B cell (primary cell): ENCODE data around the gene SAP30L. TPM values are rescaled to one million over a fixed set of nuclear protein-coding genes. Genes with fewer than 3 reads are reported as not detected.

Experiments
- ATAC-seq: fragments of 200-7000 bp; cut with Tn5 transposase; one replicate; pipeline ENCODE4 v1.10.0; 2021; ENCODE audit warnings: low read depth, mild to moderate bottlenecking, moderate number of reproducible peaks, moderate library complexity
- CTCF ChIA-PET: fragments of 350-600 bp; sonication (Branson Sonifier 250); formaldehyde crosslinking; loops from one replicate; lab custom pipeline; 2021; ENCODE audit warnings: antibody characterized with exemption, inconsistent platforms; lab: Charles Lee
- POLR2A ChIA-PET: fragments of 350-600 bp; sonication (Branson Sonifier 250); formaldehyde crosslinking; loops from one replicate; lab custom pipeline; 2021; ENCODE audit warnings: antibody characterized with exemption; lab: Charles Lee
- DNase-seq: peaks from one replicate; pipeline ENCODE4 v3.0.0; 2013
- H2AFZ ChIP-seq: 2 replicates; pipeline ENCODE4 v1.6.1; 2012; ENCODE audit warnings: mild to moderate bottlenecking, low read depth, low read length; ENCODE audit not compliant: insufficient read depth, poor library complexity, severe bottlenecking
- H3K27ac ChIP-seq, 2 donors: 1 replicate in 1 of 2; 2 replicates in 1 of 2; pipeline ENCODE4 v1.5.1; 2012 to 2013; ENCODE audit warnings: low read length in 2 of 2, mild to moderate bottlenecking in 2 of 2, moderate library complexity in 1 of 2
- H3K27me3 ChIP-seq, 4 experiments: fragments of 200-600 bp in 1 of 4; sonication (generic) in 1 of 4; replicated peaks in 1 of 4; 1 replicate in 2 of 4; 2 replicates in 2 of 4; pipeline versions ENCODE4 v1.6.1 to v1.7.0; 2013 to 2016; ENCODE audit warnings: low read length in 3 of 4, mild to moderate bottlenecking in 2 of 4, mixed read lengths in 1 of 4, moderate library complexity in 1 of 4; ENCODE audit not compliant: insufficient read depth in 4 of 4, control insufficient read depth in 3 of 4; ENCODE audit errors: control extremely low read depth in 1 of 4
- H3K36me3 ChIP-seq, 2 experiments: replicated peaks in 1 of 2; 1 replicate in 1 of 2; 2 replicates in 1 of 2; pipeline versions ENCODE4 v1.6.1 to v1.7.1; 2013; ENCODE audit warnings: low read length in 1 of 2; ENCODE audit not compliant: insufficient read depth in 2 of 2, control insufficient read depth in 1 of 2; ENCODE audit errors: control extremely low read depth in 1 of 2, extremely low read depth in 1 of 2
- H3K4me1 ChIP-seq, 2 donors: fragments of 200-600 bp in 1 of 2; sonication (generic) in 1 of 2; 1 replicate in 1 of 2; 2 replicates in 1 of 2; pipeline versions ENCODE4 v1.5.1 to v1.6.1; 2013 to 2017; ENCODE audit warnings: low read length in 2 of 2; ENCODE audit not compliant: control insufficient read depth in 2 of 2, insufficient read depth in 2 of 2
- H3K4me2 ChIP-seq: replicated peaks from 2 replicates; pipeline ENCODE3; 2012; ENCODE audit warnings: mild to moderate bottlenecking, low read depth, low read length; ENCODE audit not compliant: poor library complexity, severe bottlenecking
- H3K4me3 ChIP-seq, 5 experiments: fragments of 200-600 bp in 1 of 5; sonication (generic) in 1 of 5; 1 replicate in 3 of 5; 2 replicates in 2 of 5; pipeline versions ENCODE4 v1.5.1 to v1.7.0; 2011 to 2016; ENCODE audit warnings: low read length in 4 of 5, mild to moderate bottlenecking in 4 of 5, low read depth in 2 of 5, control low read depth in 1 of 5, moderate library complexity in 1 of 5; ENCODE audit not compliant: insufficient read depth in 1 of 5; ENCODE audit errors: control extremely low read depth in 1 of 5, extremely low read depth in 1 of 5
- H3K79me2 ChIP-seq: fragments of 200-600 bp; sonication (generic); one replicate; pipeline ENCODE4 v1.6.0; 2016; ENCODE audit warnings: low read length; ENCODE audit not compliant: control insufficient read depth, insufficient read depth
- H3K9ac ChIP-seq: fragments of 200-600 bp; sonication (generic); 2 replicates; pipeline ENCODE4 v1.6.1; 2017; ENCODE audit warnings: mild to moderate bottlenecking, low read length, moderate library complexity
- H3K9me3 ChIP-seq, 3 donors: one replicate each; pipeline versions ENCODE4 v1.6.1 to v1.7.1; 2013; ENCODE audit warnings: low read length in 2 of 3; ENCODE audit not compliant: control insufficient read depth in 2 of 3, insufficient read depth in 1 of 3; ENCODE audit errors: control extremely low read depth in 1 of 3
- H4K20me1 ChIP-seq: 2 replicates; pipeline ENCODE4 v1.6.0; 2012; ENCODE audit warnings: mild to moderate bottlenecking, low read length; ENCODE audit not compliant: insufficient read depth, control insufficient read depth, poor library complexity, severe bottlenecking
- H3K27ac Mint-ChIP-seq: one replicate; pipeline ENCODE4 v1.8.0; 2021; ENCODE audit warnings: mixed read lengths
- H3K27me3 Mint-ChIP-seq: one replicate; pipeline ENCODE4 v1.8.0; 2021; ENCODE audit warnings: mixed read lengths
- H3K4me1 Mint-ChIP-seq: one replicate; pipeline ENCODE4 v1.8.0; 2021; ENCODE audit warnings: mixed read lengths
- H3K4me3 Mint-ChIP-seq: one replicate; pipeline ENCODE4 v1.8.0; 2021; ENCODE audit warnings: mixed read lengths
- H3K9me3 Mint-ChIP-seq: one replicate; pipeline ENCODE4 v1.8.0; 2022; ENCODE audit warnings: mixed read lengths; ENCODE audit not compliant: insufficient read depth
- EZH2 ChIP-seq: IDR thresholded peaks from 2 replicates; pipeline ENCODE4 v1.6.1; 2012; ENCODE audit warnings: borderline replicate concordance, low read depth, mild to moderate bottlenecking, moderate library complexity, low read length; ENCODE audit not compliant: insufficient read depth, poor library complexity, severe bottlenecking
- whole genome bisulfite sequencing: methylation state at CpG from one replicate; pipeline ENCODE4 v1.1.5; 2013; ENCODE audit warnings: missing lambda C conversion rate; ENCODE audit not compliant: insufficient coverage; 5-methylcytosine and 5-hydroxymethylcytosine counted together
- intact Hi-C: fragments of 100-400 bp; cut with micrococcal nuclease; formaldehyde crosslinking; loops from one replicate; pipeline ENCODE4 v1.10.0; 2022
- polyA plus RNA-seq: library from polyadenylated mRNA; depleted of rRNA; stranded (reverse); fragments of >200 nt; gene quantifications from 2 replicates; pipeline ENCODE4 v1.2.3, GENCODE V29; 2012
- total RNA-seq, 2 donors: library from RNA; stranded (reverse); fragments of 120-200 nt in 1 of 2; gene quantifications; 1 replicate in 1 of 2; 2 replicates in 1 of 2; pipeline versions ENCODE4 v1.2.3 to v1.2.4, GENCODE V29; 2013 to 2022
- TF ChIP-seq, protein P1 (sequence below): fragments of 200-600 bp; IDR thresholded peaks from one replicate; pipeline ENCODE4 v1.8.0; 2022; ENCODE audit warnings: antibody characterized with exemption, mild to moderate bottlenecking

Gene SAP30L
- total and polyA plus RNA-seq, 2 donors (not counting 1 experiment from before 2014, with no cell fraction given): 34.8 to 41.5 TPM

DNA sequence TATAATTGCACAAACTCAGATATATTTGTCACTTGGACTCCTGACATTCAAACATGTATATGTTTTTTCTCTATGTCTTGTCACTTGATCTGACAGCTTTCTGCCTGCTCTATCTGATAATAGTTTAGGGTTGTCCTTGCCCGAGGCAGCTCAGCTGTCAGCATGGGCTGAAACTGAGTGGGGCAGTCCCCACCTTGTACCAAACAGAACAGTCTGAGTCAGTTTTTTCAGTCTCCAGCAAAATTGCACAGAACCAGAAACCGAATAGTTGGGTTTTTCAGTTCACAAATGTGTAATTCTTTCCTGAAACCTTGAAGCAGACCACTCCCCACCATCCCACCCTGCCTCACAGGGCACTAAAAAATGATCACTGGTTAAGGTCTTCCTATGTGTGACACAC, 41.7 kb downstream of the SAP30L start:
- H3K4me1 ChIP-seq: peaks cover 10 to 16% of the 10 kb centered on the region in 2 donors
- no peaks in the 10 kb centered on the region for H4K20me1 ChIP-seq
- H3K4me3 Mint-ChIP-seq: no peak overlapping the region
- no peak overlapping the region for H3K4me3 ChIP-seq
- POLR2A ChIA-PET: no interaction called here
- H3K9me3 ChIP-seq: peaks cover 0 to 20% (median 9%) of the 10 kb centered on the region in 3 donors
- no peak for ATAC-seq
- H3K36me3 ChIP-seq: no peaks in the 10 kb centered on the region
- no peaks in the 10 kb centered on the region for H3K9me3 Mint-ChIP-seq
- H3K27ac ChIP-seq: no peak overlapping the region
- H3K9ac ChIP-seq: no peak overlapping the region
- no peak overlapping the region for H2AFZ ChIP-seq
- H3K4me1 Mint-ChIP-seq: peaks cover 13% of the 10 kb centered on the region
- peaks cover 72% of the 10 kb centered on the region for H3K27me3 Mint-ChIP-seq
- DNase-seq: no peak
- intact Hi-C loops: loop anchor here (2.0 kb wide), 1 partner anchor 15 kb away; no protein-coding TSS in a partner anchor
- no peak overlapping the region for H3K4me2 ChIP-seq
- CTCF ChIA-PET: interaction anchor here (1.2 kb wide), 1 partner anchor 18 kb away, joined by 3 read pairs; no protein-coding TSS in a partner anchor
- TF ChIP-seq, protein P1, sequence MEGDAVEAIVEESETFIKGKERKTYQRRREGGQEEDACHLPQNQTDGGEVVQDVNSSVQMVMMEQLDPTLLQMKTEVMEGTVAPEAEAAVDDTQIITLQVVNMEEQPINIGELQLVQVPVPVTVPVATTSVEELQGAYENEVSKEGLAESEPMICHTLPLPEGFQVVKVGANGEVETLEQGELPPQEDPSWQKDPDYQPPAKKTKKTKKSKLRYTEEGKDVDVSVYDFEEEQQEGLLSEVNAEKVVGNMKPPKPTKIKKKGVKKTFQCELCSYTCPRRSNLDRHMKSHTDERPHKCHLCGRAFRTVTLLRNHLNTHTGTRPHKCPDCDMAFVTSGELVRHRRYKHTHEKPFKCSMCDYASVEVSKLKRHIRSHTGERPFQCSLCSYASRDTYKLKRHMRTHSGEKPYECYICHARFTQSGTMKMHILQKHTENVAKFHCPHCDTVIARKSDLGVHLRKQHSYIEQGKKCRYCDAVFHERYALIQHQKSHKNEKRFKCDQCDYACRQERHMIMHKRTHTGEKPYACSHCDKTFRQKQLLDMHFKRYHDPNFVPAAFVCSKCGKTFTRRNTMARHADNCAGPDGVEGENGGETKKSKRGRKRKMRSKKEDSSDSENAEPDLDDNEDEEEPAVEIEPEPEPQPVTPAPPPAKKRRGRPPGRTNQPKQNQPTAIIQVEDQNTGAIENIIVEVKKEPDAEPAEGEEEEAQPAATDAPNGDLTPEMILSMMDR: no peak
- no peak for TF ChIP-seq EZH2
- no peaks in the 10 kb centered on the region for H3K79me2 ChIP-seq
- no peak overlapping the region for H3K27ac Mint-ChIP-seq
- WGBS: 25% methylated on average over 2 of the region's 2 CpGs
- peaks cover 0 to 64% (median 57%) of the 10 kb centered on the region in 4 experiments for H3K27me3 ChIP-seq

DNA sequence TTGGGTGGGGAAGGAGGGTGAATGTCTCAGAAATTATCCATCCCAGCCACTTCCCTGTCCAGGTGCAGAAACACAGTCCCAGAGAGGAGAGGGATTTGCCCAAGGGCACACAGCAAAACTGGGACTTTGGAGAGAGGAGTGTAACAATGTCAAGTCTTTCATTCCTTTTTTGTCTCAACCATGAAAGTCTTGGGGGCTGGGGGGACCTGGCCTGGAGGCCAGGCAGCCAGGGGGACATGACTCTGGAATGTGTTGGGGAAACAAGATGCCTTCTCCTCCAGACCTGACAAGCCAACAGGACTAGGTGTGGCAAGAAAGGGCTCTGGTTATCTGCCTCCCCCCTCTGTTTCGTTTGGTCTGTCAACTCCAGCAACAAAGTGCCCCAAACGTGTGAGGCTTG, 46.1 kb downstream of the SAP30L start:
- peaks cover 0 to 32% (median 30%) of the 10 kb centered on the region in 4 experiments for H3K27me3 ChIP-seq
- H3K4me2 ChIP-seq: no peak overlapping the region
- H3K4me3 ChIP-seq: no peak overlapping the region
- no peak overlapping the region for H3K4me3 Mint-ChIP-seq
- no CpG with 5 or more reads among the region's 2 CpGs for WGBS
- no peaks in the 10 kb centered on the region for H3K4me1 ChIP-seq
- CTCF ChIA-PET: no interaction called here
- H3K9me3 Mint-ChIP-seq: no peaks in the 10 kb centered on the region
- intact Hi-C loops: no loop called here
- no peak for TF ChIP-seq EZH2
- TF ChIP-seq, protein P1: no peak
- H3K79me2 ChIP-seq: no peaks in the 10 kb centered on the region
- H3K4me1 Mint-ChIP-seq: no peaks in the 10 kb centered on the region
- no peak overlapping the region for H3K27ac Mint-ChIP-seq
- H3K36me3 ChIP-seq: no peaks in the 10 kb centered on the region
- POLR2A ChIA-PET: no interaction called here
- no peaks in the 10 kb centered on the region for H4K20me1 ChIP-seq
- no peak overlapping the region for H3K27ac ChIP-seq
- H2AFZ ChIP-seq: no peak overlapping the region
- no peak for ATAC-seq
- no peak overlapping the region for H3K9ac ChIP-seq
- H3K9me3 ChIP-seq: peaks cover 0 to 3% (median 0%) of the 10 kb centered on the region in 3 donors
- DNase-seq: no peak
- H3K27me3 Mint-ChIP-seq: peaks cover 58% of the 10 kb centered on the region
